ENCODE data around the gene RASL12. TPM values are rescaled to one million over a fixed set of nuclear protein-coding genes. Genes with fewer than 3 reads are reported as not detected.
"Not testable (repeated sequence)": the region's sequence is repeated elsewhere in the genome, so short reads cannot be mapped to it uniquely, and the experiment has no call there.

RASL12 gene
- total RNA-seq, 1 donor from 2014 or later = 20.2 TPM

DNA sequence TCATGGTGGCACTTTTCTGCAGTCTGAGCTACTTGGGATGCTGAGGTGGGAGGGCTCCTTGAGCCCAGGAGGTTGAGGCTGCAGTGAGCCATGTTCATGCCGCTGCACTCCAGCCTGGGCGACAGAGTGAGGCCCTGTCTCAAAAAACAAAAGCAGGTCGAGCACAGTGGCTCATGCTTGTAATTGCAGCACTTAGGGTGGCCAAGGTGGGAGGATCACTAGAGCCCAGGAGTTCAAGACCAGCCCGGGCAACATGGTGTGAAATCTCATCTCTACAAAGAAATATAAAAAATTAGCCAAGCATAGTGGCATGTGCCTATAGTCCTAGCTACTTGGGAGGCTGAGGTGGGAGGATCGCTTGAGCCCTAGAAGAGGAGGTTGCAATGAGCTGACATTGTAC lies 37.2 kb upstream of the RASL12 start:
- no peaks in the 10 kb centered on the region for H3K4me1 ChIP-seq
- ATAC-seq (no peak), DNase-seq (no peak)
- H3K27ac ChIP-seq = no peak overlapping the region
- intact Hi-C loops (cut with DNase I) = no loop called here
- peaks cover 19% of the 10 kb centered on the region for H3K36me3 ChIP-seq
- H3K9me3 ChIP-seq = no peaks in the 10 kb centered on the region
- TF ChIP-seq, protein P1, sequence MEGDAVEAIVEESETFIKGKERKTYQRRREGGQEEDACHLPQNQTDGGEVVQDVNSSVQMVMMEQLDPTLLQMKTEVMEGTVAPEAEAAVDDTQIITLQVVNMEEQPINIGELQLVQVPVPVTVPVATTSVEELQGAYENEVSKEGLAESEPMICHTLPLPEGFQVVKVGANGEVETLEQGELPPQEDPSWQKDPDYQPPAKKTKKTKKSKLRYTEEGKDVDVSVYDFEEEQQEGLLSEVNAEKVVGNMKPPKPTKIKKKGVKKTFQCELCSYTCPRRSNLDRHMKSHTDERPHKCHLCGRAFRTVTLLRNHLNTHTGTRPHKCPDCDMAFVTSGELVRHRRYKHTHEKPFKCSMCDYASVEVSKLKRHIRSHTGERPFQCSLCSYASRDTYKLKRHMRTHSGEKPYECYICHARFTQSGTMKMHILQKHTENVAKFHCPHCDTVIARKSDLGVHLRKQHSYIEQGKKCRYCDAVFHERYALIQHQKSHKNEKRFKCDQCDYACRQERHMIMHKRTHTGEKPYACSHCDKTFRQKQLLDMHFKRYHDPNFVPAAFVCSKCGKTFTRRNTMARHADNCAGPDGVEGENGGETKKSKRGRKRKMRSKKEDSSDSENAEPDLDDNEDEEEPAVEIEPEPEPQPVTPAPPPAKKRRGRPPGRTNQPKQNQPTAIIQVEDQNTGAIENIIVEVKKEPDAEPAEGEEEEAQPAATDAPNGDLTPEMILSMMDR (IDR thresholded peaks at IDR 0.05) = no peak
- H3K4me3 ChIP-seq = no peak overlapping the region
- H3K27me3 ChIP-seq = no peaks in the 10 kb centered on the region

GRCh38 chr15:65102912-65103311 lies 35.1 kb upstream of the RASL12 start:
- ATAC-seq = no peak
- H3K27me3 ChIP-seq = no peaks in the 10 kb centered on the region
- DNase-seq = no peak
- no peaks in the 10 kb centered on the region for H3K4me1 ChIP-seq
- intact Hi-C loops (cut with DNase I) = no loop called here
- H3K4me3 ChIP-seq = no peak overlapping the region
- TF ChIP-seq, protein P1 (IDR thresholded peaks at IDR 0.05) = no peak
- H3K36me3 ChIP-seq = peaks cover 40% of the 10 kb centered on the region
- no peaks in the 10 kb centered on the region for H3K9me3 ChIP-seq
- no peak overlapping the region for H3K27ac ChIP-seq

- Histone ChIP-seq H3K36me3 (peaks cover 48% of the 10 kb centered on the region), H3K4me3 (no peak overlapping the region), H3K27ac (no peak overlapping the region), H3K9me3 (no peaks in the 10 kb centered on the region), H3K4me1 (no peaks in the 10 kb centered on the region), H3K27me3 (no peaks in the 10 kb centered on the region)
- intact Hi-C loops (cut with DNase I) = no loop called here
- DNase-seq = no peak
- no peak for ATAC-seq
- TF ChIP-seq, protein P1 (IDR thresholded peaks at IDR 0.05) = no peak
Observed at GRCh38 chr15:65101891-65102708, 34.3 kb upstream of the RASL12 start.

- ATAC-seq (peak; percentile 87), DNase-seq (peak; percentile 83)
- intact Hi-C loops (cut with DNase I) = no loop called here
- Histone ChIP-seq H3K9me3 (no peaks in the 10 kb centered on the region), H3K36me3 (peaks cover 50% of the 10 kb centered on the region), H3K4me3 (no peak overlapping the region), H3K27ac (no peak overlapping the region), H3K4me1 (no peaks in the 10 kb centered on the region), H3K27me3 (no peaks in the 10 kb centered on the region)
- TF ChIP-seq, protein P1 (IDR thresholded peaks at IDR 0.05) = peak; percentile 78
Observed at GRCh38 chr15:65101411-65101890, 33.7 kb upstream of the RASL12 start.

- Histone ChIP-seq H3K9me3 (no peaks in the 10 kb centered on the region), H3K27me3 (no peaks in the 10 kb centered on the region), H3K4me3 (no peak overlapping the region), H3K27ac (no peak overlapping the region), H3K36me3 (peaks cover 42% of the 10 kb centered on the region), H3K4me1 (no peaks in the 10 kb centered on the region)
- TF ChIP-seq, protein P1 (IDR thresholded peaks at IDR 0.05) = no peak
- ATAC-seq = no peak
- intact Hi-C loops (cut with DNase I) = no loop called here
- no peak for DNase-seq
Observed at GRCh38 chr15:65100442-65100841, 32.7 kb upstream of the RASL12 start.

GRCh38 chr15:65099801-65100200 lies 32.0 kb upstream of the RASL12 start:
- intact Hi-C loops (cut with DNase I); H3K27me3 ChIP-seq; H3K4me3 ChIP-seq; H3K4me1 ChIP-seq; DNase-seq; ATAC-seq; H3K9me3 ChIP-seq; H3K27ac ChIP-seq: not testable (repeated sequence)
- peaks cover 37% of the 10 kb centered on the region for H3K36me3 ChIP-seq
